Activated CD8-positive, alpha-beta memory T cell treated with anti-CD3 and anti-CD28 coated beads for 24 hours (primary cell): ENCODE results near the gene GGT1.
A peak's percentile ranks its signal among the peaks of the same experiment; 100 is the strongest.
"Not testable (repeated sequence)": the region's sequence is repeated elsewhere in the genome, so short reads cannot be mapped to it uniquely, and the experiment has no call there.

ENCODE experiments used
- DNase-seq: peaks from one replicate; pipeline ENCODE4 v3.0.0-alpha.2; 2020

Gene GGT1

GRCh38 chr22:24602847-24603769 lies at the start of gene GGT1:
TSS of gene GGT1 (plus strand) at chr22:24603193. CDS start at chr22:24611082, 7,889 bp downstream.
- DNase-seq: not testable (repeated sequence)

DNA sequence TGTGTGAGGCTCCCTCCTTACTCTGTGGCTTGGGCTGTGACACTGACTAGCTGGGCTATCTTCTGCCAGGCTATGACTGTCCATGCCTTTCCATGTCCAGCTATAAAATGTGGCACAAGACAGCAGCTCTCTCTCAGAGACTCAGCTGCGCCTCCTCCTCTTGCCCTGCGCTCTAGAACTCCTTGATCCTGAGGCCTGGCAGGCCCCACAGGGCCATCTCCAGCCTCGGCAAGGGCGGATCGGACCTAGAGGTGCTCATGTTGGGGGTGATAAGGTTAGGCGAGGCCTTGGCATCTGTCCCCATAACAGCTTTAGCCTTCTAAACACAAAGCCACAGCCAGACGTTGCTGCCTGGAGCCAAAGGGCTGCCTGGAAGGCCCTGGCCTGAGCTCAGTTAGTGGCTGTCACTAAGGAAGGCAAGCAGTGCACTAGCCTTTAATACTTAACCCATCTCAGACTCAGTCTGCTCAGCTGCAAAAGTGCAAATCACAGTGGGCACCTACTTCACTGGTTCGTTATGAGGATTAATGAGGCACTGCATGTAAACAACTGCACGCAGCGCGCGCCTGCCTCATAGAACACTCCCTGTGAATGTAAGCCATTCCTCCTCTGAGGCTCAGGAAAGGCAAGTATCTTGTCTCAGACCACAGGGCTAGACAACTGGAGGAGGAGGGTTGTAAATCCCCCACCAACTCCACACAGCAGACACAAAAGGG lies 49.2 kb upstream of the GGT1 start:
- DNase-seq: no peak

DNA sequence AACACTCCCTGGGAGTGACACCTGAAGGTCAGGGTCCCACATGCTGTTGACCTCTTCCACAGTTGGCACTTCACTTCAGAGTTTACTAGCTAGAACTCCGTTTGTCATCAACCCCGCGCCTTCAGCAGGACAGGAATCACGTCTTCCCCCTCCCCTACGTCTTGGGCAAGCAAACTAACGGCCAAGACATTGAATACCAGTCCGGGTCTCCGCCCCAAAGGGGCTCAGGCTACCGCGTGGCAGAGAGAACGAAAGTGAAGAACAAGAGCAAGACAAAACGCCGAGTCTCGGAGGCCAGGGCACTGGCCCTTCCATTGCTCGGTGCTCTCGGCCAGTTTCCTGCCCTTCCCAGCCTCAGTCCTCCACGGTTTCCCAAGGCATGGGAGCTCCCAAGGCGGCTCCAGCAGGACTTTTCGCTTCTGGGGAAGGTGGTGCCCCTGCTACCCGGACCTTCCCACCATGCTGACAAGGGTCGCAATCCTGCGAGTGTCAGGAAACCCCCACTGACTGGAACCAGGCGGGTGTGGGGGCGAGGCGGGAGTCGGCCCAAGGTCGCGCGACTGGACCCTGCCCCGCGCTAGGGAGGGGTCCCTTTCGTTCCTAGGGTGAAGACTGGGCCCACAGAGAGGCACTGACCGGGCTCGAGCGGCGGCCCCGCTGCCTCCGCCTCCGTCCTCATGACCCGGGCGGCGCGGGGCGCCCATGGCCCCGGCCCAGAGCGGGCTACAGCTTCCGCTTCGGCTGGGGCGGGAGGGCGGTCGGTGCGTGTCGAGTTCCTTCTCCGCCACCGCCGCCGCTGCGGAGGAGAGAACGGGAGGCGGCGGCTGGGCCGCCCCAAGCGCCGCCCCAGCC lies 48.5 kb upstream of the GGT1 start, which contains the start of gene GUCD1:
Gene GUCD1 (minus strand): TSS at position 826 of the 852 bp plus-strand sequence. CDS start 147 bp downstream, at position 679.
- DNase-seq: peak; percentile 74

DNA sequence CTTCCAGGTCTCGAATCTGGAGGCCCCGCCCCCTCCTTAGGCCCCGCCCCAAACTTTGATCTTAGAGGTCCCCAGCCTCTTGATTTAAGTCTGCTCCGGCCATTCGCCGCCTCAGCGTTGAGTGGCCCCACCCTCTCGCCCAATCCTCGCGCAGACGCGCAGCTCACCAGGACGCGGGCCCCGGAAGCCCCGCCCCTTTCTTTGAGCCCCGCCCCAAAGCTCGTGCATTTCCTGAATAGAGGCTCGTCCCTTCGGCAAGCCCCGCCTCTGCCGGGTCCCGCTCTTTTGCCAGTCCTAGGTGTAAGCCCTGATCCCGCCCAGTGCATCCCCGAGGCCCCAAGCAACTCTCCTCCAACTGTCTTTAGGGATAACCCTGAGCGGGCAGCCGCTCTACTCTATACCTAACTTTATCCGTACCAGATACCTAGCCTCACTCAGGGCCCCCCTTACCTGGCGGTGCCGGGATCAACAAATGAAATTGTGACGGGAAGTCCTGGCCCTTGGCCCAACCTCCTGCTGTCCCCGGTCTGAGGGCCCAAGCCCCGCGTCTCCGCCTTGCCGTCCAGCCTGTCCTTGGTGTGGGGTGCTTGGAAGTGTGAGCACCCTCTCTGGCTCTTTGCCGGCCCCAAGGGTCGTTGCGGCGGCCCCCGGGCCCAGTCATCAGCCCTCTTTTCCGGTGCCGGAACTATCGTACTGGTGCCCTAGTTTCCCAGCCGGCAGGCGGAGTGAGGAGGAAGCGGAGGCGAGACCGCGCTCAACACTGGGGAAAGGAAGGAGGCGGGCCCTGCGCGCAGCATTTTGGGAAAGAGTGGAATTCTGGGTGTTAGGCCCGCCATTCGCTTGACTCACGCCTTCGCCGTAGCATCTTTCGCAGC lies 47.6 kb upstream of the GGT1 start, which contains the start of gene SNRPD3:
Gene SNRPD3 (plus strand): TSS at position 835 of the 875 bp plus-strand sequence. CDS start 1,676 bp downstream, outside the sequence.
- peak; percentile 100 for DNase-seq

- no peak for DNase-seq
Measured at GRCh38 chr22:24559471-24559870, 43.5 kb upstream of the GGT1 start.

GRCh38 chr22:24563246-24563645 lies 39.7 kb upstream of the GGT1 start:
- no peak for DNase-seq

DNA sequence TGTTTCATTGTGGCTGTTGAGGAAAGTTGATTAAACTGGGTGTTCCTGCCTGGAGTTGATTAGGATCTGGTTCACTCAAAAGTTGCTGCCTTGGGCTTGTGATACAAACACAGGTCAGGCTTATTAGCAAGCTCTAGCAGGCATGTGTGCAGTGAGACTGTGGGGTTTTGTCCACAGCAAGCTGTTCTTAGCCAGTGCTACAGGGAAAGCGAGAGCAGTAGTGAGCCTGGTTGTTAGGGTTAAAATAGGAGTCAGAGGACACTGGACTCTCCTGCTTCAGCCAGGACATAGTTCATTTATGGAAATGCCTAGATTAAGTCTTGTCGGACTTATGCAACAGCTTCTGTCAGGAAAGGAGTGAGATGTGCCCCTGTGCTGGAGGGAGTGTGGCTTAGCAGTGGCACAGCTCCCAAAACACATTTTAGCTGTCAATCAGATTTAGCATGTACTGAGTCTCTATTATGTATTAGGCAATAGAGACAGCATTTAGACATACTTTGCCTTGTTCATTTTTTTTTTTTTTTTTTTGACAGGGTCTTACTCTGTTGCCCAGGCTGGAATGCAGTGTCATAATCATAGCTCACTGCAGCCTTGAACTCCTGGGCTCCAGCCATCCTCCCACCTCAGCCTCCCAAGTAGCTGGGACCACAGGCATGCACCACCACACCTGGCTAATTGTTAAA lies 38.5 kb upstream of the GGT1 start:
- no peak for DNase-seq

- DNase-seq: no peak
Measured at GRCh38 chr22:24565077-24565476, 37.9 kb upstream of the GGT1 start.

GRCh38 chr22:24566899-24567511 lies 36.0 kb upstream of the GGT1 start:
- no peak for DNase-seq

DNA sequence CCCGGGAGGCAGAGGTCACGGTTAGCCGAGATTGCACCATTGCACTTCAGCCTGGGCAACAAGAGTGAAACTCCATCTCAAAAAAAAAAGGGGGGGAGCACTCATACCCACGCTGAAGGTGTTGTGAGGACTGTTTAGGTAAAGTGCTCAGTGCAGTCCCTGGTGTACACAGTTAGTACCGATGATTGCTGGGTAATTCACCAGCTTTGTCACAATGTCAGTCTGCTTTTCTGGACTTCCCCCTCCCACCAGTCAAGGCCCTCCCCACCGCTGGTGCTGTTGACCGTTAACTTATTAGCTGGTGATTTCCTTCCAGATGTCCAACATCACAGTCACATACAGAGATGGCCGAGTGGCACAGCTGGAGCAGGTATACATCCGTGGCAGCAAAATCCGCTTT lies 35.3 kb upstream of the GGT1 start:
- DNase-seq: no peak

GRCh38 chr22:24571266-24571665 lies 31.7 kb upstream of the GGT1 start:
- no peak for DNase-seq

- DNase-seq: no peak
Measured at GRCh38 chr22:24576778-24577177, 26.2 kb upstream of the GGT1 start.

GRCh38 chr22:24578355-24579257 lies 24.4 kb upstream of the GGT1 start:
- DNase-seq: no peak

DNA sequence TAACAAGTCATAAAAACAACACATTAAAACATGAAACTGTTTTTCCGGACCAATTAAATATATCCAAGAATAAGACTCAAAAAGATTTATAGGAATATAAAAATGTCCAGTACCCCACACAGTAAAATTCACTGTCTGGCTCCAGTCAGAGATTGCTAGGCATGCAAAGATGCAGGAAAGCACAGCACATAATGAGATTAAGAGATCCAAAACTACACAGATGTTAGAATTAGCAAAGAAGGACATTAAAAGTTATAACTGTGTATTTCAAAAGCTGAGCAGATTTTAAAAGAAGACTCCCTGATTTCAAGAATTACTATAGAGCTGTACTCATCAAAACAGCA lies 23.8 kb upstream of the GGT1 start:
- no peak for DNase-seq

DNA sequence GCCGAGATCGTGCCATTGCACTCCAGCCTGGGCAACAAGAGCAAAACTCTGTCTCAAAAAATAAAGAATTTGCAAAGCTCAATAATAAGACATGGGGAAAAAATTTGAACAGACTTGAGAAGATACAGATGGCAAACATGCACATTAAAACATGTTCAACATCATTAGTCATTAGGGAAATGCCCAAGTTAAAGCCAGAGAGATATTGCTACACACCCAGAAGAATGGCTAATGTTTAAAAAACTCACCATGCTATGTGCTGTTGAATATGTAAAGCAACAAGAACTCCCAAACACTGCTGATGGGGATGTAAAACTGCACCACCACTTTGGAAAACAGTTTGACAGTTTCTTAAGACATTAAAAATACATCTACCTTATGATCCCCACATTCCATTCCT lies 22.7 kb upstream of the GGT1 start:
- DNase-seq: no peak

GRCh38 chr22:24582056-24582814 lies 20.8 kb upstream of the GGT1 start:
- DNase-seq: no peak

DNA sequence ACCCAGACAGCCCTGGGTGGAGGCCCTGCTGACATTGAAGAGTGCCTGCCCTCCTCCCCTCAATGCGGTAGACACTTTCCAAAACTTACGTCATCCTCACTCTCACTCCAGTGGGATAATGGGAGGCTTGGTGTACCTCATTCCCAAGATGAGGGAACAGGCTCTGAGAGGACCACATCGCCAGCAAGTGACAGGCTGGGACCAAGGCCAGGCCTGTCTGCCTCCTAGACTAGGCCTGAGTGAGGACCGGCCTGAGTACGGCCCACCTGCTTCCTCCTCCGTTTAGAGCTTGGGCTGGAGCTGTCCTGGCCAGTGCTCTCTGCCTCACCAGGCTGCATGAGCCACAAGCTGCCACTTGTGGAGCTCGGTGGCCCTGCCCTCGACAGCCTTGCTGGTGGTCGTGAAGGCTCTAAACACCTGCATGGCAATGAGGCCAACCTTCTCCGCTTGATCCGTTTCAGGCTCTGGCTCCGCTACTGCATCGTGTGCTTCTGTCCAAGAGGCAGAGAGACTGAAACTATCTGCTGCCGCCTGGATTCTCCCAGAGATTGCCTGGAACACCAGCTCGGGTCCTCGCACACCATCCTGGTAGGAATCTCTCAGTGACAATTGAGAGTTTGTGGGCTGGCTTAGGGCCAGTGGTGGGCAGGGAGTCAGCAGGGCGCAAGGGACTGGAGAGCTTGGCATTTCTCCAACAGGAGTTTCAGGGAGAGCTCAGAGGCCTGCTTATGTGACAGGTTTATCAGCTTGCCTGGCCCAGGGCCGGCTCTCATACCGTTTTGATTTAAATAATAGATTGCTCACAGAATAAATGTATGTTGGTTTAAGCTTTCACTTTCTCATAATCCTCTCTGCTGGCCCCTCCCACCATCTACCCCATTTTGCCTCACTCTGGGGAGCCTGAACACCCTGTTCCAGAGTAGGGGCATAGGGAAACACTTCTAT lies 19.5 kb upstream of the GGT1 start:
- no peak for DNase-seq
